ENCODE data around the gene CREG2. TPM values are rescaled to one million over a fixed set of nuclear protein-coding genes. Genes with fewer than 3 reads are reported as not detected.

The CREG2 gene
- total RNA-seq, 1 experiment from 2014 or later = not detected

GRCh38 chr2:101400506-101401325 is 13.4 kb upstream of the CREG2 start:
- no peaks in the 10 kb centered on the region for H3K9me3 Mint-ChIP-seq (ENCODE audit: unreplicated experiment)
- H3K4me3 Mint-ChIP-seq (ENCODE audit: unreplicated experiment) = no peak overlapping the region
- H3K36me3 Mint-ChIP-seq (ENCODE audit: insufficient read depth, unreplicated experiment) = no peaks in the 10 kb centered on the region
- TF ChIP-seq, protein P1, sequence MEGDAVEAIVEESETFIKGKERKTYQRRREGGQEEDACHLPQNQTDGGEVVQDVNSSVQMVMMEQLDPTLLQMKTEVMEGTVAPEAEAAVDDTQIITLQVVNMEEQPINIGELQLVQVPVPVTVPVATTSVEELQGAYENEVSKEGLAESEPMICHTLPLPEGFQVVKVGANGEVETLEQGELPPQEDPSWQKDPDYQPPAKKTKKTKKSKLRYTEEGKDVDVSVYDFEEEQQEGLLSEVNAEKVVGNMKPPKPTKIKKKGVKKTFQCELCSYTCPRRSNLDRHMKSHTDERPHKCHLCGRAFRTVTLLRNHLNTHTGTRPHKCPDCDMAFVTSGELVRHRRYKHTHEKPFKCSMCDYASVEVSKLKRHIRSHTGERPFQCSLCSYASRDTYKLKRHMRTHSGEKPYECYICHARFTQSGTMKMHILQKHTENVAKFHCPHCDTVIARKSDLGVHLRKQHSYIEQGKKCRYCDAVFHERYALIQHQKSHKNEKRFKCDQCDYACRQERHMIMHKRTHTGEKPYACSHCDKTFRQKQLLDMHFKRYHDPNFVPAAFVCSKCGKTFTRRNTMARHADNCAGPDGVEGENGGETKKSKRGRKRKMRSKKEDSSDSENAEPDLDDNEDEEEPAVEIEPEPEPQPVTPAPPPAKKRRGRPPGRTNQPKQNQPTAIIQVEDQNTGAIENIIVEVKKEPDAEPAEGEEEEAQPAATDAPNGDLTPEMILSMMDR (IDR thresholded peaks at IDR 0.05; ENCODE audit: unreplicated experiment) = no peak
- intact Hi-C loops (cut with micrococcal nuclease) = no loop called here
- ChIA-PET CTCF (interaction anchor here (0.6 to 1.5 kb wide), 3 partner anchors 13 to 528 kb away, joined by 3 to 4 read pairs (median 3); partner anchors contain the start of gene CREG2), POLR2A (interaction anchor here (0.5 to 1.2 kb wide), 3 partner anchors 10 to 798 kb away, joined by 3 read pairs; no protein-coding TSS in a partner anchor)
- H3K27me3 Mint-ChIP-seq (ENCODE audit: insufficient read depth, unreplicated experiment) = no peaks in the 10 kb centered on the region
- no peak for DNase-seq (ENCODE audit: unreplicated experiment)
- no peak overlapping the region for H3K27ac Mint-ChIP-seq (ENCODE audit: low read depth, unreplicated experiment)
- peaks cover 21% of the 10 kb centered on the region for H3K4me1 Mint-ChIP-seq (ENCODE audit: insufficient read depth, unreplicated experiment)
- no TSS peak for BruUV-seq (replicated peaks)

GRCh38 chr2:101400048-101400447 is 12.7 kb upstream of the CREG2 start:
- ChIA-PET CTCF (interaction anchor here (0.7 to 1.5 kb wide), 2 partner anchors 12 to 53 kb away, joined by 3 to 4 read pairs; partner anchors contain the start of gene CREG2), POLR2A (interaction anchor here (0.5 to 2.2 kb wide), 3 partner anchors 12 to 799 kb away, joined by 3 to 9 read pairs (median 3); no protein-coding TSS in a partner anchor)
- TF ChIP-seq, protein P1 (IDR thresholded peaks at IDR 0.05; ENCODE audit: unreplicated experiment) = no peak
- H3K9me3 Mint-ChIP-seq (ENCODE audit: unreplicated experiment) = no peaks in the 10 kb centered on the region
- peaks cover 23% of the 10 kb centered on the region for H3K4me1 Mint-ChIP-seq (ENCODE audit: insufficient read depth, unreplicated experiment)
- intact Hi-C loops (cut with micrococcal nuclease) = no loop called here
- no TSS peak for BruUV-seq (replicated peaks)
- no peaks in the 10 kb centered on the region for H3K27me3 Mint-ChIP-seq (ENCODE audit: insufficient read depth, unreplicated experiment)
- H3K36me3 Mint-ChIP-seq (ENCODE audit: insufficient read depth, unreplicated experiment) = no peaks in the 10 kb centered on the region
- no peak overlapping the region for H3K4me3 Mint-ChIP-seq (ENCODE audit: unreplicated experiment)
- peak; percentile 65 for DNase-seq (ENCODE audit: unreplicated experiment)
- no peak overlapping the region for H3K27ac Mint-ChIP-seq (ENCODE audit: low read depth, unreplicated experiment)

DNA sequence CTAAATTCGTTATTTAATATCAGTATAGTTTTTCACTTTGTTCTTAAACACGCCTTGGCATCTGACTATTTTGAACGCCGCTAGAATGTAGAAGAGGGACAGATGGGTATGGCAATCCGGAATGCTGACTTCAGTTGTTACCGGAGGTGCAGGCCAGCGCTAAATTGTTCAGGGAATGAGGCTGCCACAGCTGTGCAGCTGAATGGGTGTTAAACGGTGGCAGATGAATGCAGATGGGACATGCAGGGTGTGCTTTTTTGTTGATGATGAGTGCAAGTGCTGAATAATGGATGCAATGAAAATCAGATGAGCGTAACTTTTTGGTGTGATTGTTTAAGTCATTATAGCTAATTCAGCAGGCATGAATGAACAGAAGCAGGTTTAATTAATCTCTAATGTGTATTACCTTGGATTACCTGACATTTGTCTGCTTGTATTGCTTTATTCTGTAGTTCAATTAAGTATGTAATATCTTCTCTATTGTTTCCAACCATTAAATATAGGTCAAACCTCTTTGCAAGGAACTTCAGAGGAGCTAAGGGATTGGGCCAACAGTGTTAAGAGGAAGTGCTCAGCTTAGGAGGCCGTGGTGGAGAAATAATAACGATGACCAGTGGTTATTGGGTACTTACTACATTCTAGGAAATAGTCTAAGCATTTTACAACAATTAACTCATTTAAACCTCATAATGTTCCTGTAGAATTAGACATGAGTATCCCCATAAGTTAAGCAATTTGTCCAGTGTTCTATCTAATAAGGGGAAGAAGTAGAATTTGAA is 11.9 kb upstream of the CREG2 start:
- BruUV-seq (replicated peaks) = no TSS peak
- intact Hi-C loops (cut with micrococcal nuclease) = no loop called here
- Mint-ChIP-seq H3K4me3 (ENCODE audit: unreplicated experiment) (no peak overlapping the region), H3K27me3 (ENCODE audit: insufficient read depth, unreplicated experiment) (no peaks in the 10 kb centered on the region), H3K27ac (ENCODE audit: low read depth, unreplicated experiment) (no peak overlapping the region), H3K4me1 (ENCODE audit: insufficient read depth, unreplicated experiment) (peaks cover 23% of the 10 kb centered on the region), H3K9me3 (ENCODE audit: unreplicated experiment) (no peaks in the 10 kb centered on the region), H3K36me3 (ENCODE audit: insufficient read depth, unreplicated experiment) (no peaks in the 10 kb centered on the region)
- TF ChIP-seq, protein P1 (IDR thresholded peaks at IDR 0.05; ENCODE audit: unreplicated experiment) = no peak
- ChIA-PET POLR2A (interaction anchor here (1.0 to 2.2 kb wide), 2 partner anchors 11 to 14 kb away, joined by 3 to 9 read pairs; no protein-coding TSS in a partner anchor), CTCF (interaction anchor here (0.7 to 2.0 kb wide), 3 partner anchors 12 to 57 kb away, joined by 3 to 9 read pairs (median 4); partner anchors contain the start of gene CREG2)
- no peak for DNase-seq (ENCODE audit: unreplicated experiment)
